AG09319 (cell line): ENCODE data around the gene VWA3B.

Experiments used
- DNase-seq: peaks from one replicate; pipeline ENCODE4 v3.0.0-alpha.2; 2010; ENCODE audit warnings: low read depth; ENCODE audit errors: extremely low read depth
- TF ChIP-seq, protein P1 (sequence below): IDR thresholded peaks from 2 replicates; pipeline ENCODE4 v1.5.1; 2011; ENCODE audit warnings: low read depth, mild to moderate bottlenecking, inconsistent platforms, low read length, moderate library complexity

The VWA3B gene, protein sequence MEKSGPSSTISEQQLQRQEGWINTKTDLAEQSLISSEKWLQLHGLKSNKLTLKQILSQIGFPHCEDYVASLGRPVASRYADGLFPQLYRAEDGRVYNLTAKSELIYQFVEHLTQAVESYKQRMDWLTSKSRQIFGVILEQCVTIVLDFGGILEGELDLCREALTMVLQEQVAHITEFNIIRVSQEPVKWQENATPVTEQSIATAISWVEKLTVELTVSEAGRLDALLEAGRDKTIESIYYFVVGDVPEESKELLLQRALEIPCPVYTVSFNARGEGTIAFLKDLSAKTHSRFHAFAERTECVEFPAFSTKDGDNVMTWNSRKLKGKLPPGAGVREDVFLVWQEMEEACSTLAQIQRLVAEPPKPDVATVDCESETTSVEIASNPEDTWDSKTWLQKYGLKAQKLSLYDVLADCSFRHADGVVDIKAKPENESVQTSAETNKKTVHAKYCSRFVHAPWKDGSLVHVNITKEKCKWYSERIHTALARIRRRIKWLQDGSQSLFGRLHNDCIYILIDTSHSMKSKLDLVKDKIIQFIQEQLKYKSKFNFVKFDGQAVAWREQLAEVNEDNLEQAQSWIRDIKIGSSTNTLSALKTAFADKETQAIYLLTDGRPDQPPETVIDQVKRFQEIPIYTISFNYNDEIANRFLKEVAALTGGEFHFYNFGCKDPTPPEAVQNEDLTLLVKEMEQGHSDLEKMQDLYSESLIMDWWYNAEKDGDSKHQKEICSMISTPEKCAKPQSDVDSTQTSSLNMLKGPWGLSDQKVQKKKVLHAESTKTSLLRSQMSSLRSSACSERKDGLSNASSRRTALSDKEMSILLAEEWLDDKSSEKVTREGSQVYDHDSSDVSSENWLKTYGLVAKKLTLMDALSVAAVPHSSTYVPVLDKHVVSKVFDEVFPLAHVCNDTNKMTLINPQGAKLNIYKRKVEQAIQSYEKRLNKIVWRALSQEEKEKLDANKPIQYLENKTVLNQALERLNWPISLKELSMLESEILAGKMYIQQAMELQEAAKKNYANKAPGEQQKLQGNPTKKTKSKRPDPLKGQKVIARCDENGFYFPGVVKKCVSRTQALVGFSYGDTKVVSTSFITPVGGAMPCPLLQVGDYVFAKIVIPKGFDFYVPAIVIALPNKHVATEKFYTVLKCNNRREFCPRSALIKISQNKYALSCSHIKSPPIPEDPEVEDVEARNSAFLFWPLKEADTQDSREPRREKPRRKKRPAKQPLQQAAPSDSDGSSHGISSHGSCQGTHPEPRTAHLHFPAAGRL (N-terminal part only)

GRCh38 chr2:98086491-98087446 lies at the start of gene VWA3B:
VWA3B (plus strand) TSS chr2:98087167; CDS start chr2:98093093, 5,926 bp downstream.
- TF ChIP-seq, protein P1, sequence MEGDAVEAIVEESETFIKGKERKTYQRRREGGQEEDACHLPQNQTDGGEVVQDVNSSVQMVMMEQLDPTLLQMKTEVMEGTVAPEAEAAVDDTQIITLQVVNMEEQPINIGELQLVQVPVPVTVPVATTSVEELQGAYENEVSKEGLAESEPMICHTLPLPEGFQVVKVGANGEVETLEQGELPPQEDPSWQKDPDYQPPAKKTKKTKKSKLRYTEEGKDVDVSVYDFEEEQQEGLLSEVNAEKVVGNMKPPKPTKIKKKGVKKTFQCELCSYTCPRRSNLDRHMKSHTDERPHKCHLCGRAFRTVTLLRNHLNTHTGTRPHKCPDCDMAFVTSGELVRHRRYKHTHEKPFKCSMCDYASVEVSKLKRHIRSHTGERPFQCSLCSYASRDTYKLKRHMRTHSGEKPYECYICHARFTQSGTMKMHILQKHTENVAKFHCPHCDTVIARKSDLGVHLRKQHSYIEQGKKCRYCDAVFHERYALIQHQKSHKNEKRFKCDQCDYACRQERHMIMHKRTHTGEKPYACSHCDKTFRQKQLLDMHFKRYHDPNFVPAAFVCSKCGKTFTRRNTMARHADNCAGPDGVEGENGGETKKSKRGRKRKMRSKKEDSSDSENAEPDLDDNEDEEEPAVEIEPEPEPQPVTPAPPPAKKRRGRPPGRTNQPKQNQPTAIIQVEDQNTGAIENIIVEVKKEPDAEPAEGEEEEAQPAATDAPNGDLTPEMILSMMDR: no peak
- no peak for DNase-seq

DNA sequence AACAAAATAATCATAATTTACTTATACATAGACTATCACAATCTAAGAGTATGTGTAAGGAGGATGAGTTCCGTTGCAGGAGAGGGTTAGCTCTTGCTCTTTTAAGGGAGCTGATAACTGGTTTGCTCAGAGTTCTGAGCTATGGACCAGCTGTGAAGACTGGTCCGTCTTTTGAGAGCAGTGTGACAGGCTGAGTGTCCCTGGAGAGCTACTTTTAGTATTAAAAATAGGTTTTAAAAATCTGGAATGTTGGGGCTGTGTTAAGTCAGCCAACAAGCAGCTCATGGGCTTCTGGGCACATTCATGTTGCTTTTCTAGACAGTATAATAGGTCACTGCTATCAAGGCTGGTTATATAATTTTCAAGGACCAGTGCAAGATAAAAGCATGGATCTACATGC lies 49.8 kb upstream of the VWA3B start:
- TF ChIP-seq, protein P1: no peak
- no peak for DNase-seq

- DNase-seq: no peak
- TF ChIP-seq, protein P1: no peak
These were observed 49.2 kb upstream of the VWA3B start for GRCh38 chr2:98037666-98038336.

DNA sequence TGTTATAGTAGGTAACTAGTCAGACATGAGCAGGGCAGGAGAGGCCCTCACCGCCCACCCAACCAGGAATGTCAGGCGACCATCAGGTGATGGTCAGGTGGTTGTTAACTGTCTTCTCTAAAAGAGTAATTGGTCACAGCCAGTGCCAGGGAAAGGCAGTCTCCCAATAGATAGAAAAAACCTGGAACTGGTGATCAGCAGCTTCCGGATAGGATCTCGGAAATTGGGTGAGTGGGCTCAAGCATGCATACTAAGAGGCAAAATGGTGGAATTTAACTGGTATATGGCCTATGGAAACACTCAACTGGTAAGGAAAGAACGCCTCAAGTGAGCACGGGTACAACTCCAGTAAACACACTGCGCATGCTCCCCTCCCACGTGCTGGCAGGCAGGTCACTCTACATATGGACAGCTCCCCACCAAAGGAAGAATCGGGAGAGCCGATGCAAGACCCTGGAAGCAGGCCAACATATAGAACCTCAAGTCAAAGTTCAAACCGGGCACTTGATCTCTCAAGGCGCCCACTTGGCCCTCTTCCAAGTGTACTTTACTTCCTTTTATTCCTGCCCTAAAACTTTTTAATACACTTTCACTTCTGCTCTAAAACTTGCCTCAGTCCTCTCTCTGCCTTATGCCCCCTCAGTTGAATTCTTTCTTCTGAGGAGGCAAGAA lies 47.7 kb upstream of the VWA3B start:
- TF ChIP-seq, protein P1: no peak
- no peak for DNase-seq

DNA sequence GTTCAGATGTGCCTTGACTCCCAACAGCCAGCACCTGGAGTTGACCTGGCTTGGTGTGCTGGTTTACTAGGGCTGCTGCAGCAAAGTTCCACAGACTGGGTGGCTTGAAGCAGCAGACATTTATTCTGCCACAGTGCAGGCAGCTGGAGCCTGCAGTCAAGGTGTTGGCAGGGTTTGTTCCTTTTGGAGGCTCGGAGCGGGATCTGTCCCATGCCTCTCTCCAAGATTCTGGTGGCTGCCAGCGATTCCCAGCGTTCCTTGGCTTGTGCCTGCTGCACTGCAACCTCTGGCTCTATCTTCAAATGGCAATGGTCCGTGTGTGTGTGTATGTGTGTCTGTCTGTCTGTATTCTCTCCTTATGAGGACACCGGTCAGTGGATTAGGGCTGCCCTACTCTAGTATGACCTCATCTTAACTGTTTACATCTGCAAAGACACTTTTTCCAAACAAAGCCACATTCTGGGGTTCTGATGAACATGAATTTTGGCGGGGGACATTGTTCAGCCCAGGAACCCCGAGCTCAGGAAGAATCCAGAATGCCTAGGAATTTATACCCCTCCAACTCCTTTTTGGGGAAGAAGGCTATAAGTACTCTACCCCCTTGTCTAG lies 46.5 kb upstream of the VWA3B start:
- TF ChIP-seq, protein P1: no peak
- DNase-seq: no peak
